ENCODE measurements around the gene CDC42EP4. TPM values are rescaled to one million over a fixed set of nuclear protein-coding genes. Genes with fewer than 3 reads are reported as not detected.
A peak's percentile ranks its signal among the peaks of the same experiment; 100 is the strongest.

The CDC42EP4 gene
- total and polyA plus RNA-seq, 2 donors: 24.0 to 56.2 TPM

- Histone ChIP-seq H3K4me3 (ENCODE audit: low read depth, low read length) (no peak overlapping the region), H3K27ac (ENCODE audit: low read depth) (peak overlapping the region; percentile 50), H3K4me1 (ENCODE audit: insufficient read depth) (peaks cover 1% of the 10 kb centered on the region), H3K36me3 (ENCODE audit: insufficient read depth) (no peaks in the 10 kb centered on the region)
- 59% methylated on average over 12 of the region's 12 CpGs for WGBS
- no peak for DNase-seq (ENCODE audit: extremely low spot score)
Observed at GRCh38 chr17:73292031-73292531, 19.7 kb downstream of the CDC42EP4 start.

GRCh38 chr17:73291260-73291801 lies 20.5 kb downstream of the CDC42EP4 start:
- H3K4me3 ChIP-seq (ENCODE audit: low read depth, low read length): no peak overlapping the region
- no peaks in the 10 kb centered on the region for H3K36me3 ChIP-seq (ENCODE audit: insufficient read depth)
- peaks cover 1% of the 10 kb centered on the region for H3K4me1 ChIP-seq (ENCODE audit: insufficient read depth)
- no peak for DNase-seq (ENCODE audit: extremely low spot score)
- 52% methylated on average over 8 of the region's 8 CpGs for WGBS
- H3K27ac ChIP-seq (ENCODE audit: low read depth): peak overlapping the region; percentile 92

- DNase-seq (ENCODE audit: extremely low spot score): no peak
- Histone ChIP-seq H3K36me3 (ENCODE audit: insufficient read depth) (peaks cover under 1% of the 10 kb centered on the region), H3K4me3 (ENCODE audit: low read depth, low read length) (no peak overlapping the region), H3K4me1 (ENCODE audit: insufficient read depth) (peaks cover 1% of the 10 kb centered on the region), H3K27ac (ENCODE audit: low read depth) (peak overlapping the region; percentile 92)
- WGBS: 85% methylated on average over 16 of the region's 16 CpGs
Observed at GRCh38 chr17:73290399-73291259, 21.2 kb downstream of the CDC42EP4 start.

- DNase-seq (ENCODE audit: extremely low spot score): no peak
- no peak overlapping the region for H3K4me3 ChIP-seq (ENCODE audit: low read depth, low read length)
- peaks cover 1% of the 10 kb centered on the region for H3K4me1 ChIP-seq (ENCODE audit: insufficient read depth)
- WGBS: 68% methylated on average over 7 of the region's 7 CpGs
- peaks cover 4% of the 10 kb centered on the region for H3K36me3 ChIP-seq (ENCODE audit: insufficient read depth)
- peak overlapping the region; percentile 74 for H3K27ac ChIP-seq (ENCODE audit: low read depth)
Observed at GRCh38 chr17:73289549-73290254, 22.1 kb downstream of the CDC42EP4 start.

- peaks cover 1% of the 10 kb centered on the region for H3K4me1 ChIP-seq (ENCODE audit: insufficient read depth)
- H3K27ac ChIP-seq (ENCODE audit: low read depth): peak overlapping the region; percentile 74
- no peak for DNase-seq (ENCODE audit: extremely low spot score)
- peaks cover 4% of the 10 kb centered on the region for H3K36me3 ChIP-seq (ENCODE audit: insufficient read depth)
- 71% methylated on average over 19 of the region's 19 CpGs for WGBS
- no peak overlapping the region for H3K4me3 ChIP-seq (ENCODE audit: low read depth, low read length)
Observed at GRCh38 chr17:73288534-73289302, 23.1 kb downstream of the CDC42EP4 start.

GRCh38 chr17:73286863-73287296 lies 24.9 kb downstream of the CDC42EP4 start:
- Histone ChIP-seq H3K36me3 (ENCODE audit: insufficient read depth) (peaks cover 4% of the 10 kb centered on the region), H3K27ac (ENCODE audit: low read depth) (no peak overlapping the region), H3K4me3 (ENCODE audit: low read depth, low read length) (no peak overlapping the region), H3K4me1 (ENCODE audit: insufficient read depth) (no peaks in the 10 kb centered on the region)
- 60% methylated on average over 8 of the region's 8 CpGs for WGBS
- no peak for DNase-seq (ENCODE audit: extremely low spot score)

- no peak overlapping the region for H3K4me3 ChIP-seq (ENCODE audit: low read depth, low read length)
- no peak overlapping the region for H3K27ac ChIP-seq (ENCODE audit: low read depth)
- peaks cover 4% of the 10 kb centered on the region for H3K36me3 ChIP-seq (ENCODE audit: insufficient read depth)
- WGBS: 91% methylated on average over 52 of the region's 52 CpGs
- no peaks in the 10 kb centered on the region for H3K4me1 ChIP-seq (ENCODE audit: insufficient read depth)
- DNase-seq (ENCODE audit: extremely low spot score): no peak
Observed at GRCh38 chr17:73285916-73286862, 25.6 kb downstream of the CDC42EP4 start.

- Histone ChIP-seq H3K27ac (ENCODE audit: low read depth) (no peak overlapping the region), H3K4me1 (ENCODE audit: insufficient read depth) (no peaks in the 10 kb centered on the region), H3K36me3 (ENCODE audit: insufficient read depth) (peaks cover 4% of the 10 kb centered on the region), H3K4me3 (ENCODE audit: low read depth, low read length) (no peak overlapping the region)
- no peak for DNase-seq (ENCODE audit: extremely low spot score)
- WGBS: 81% methylated on average over 15 of the region's 15 CpGs
Observed at GRCh38 chr17:73285603-73285908, 26.2 kb downstream of the CDC42EP4 start.

- H3K4me1 ChIP-seq (ENCODE audit: insufficient read depth): no peaks in the 10 kb centered on the region
- 80% methylated on average over 20 of the region's 20 CpGs for WGBS
- H3K4me3 ChIP-seq (ENCODE audit: low read depth, low read length): no peak overlapping the region
- DNase-seq (ENCODE audit: extremely low spot score): no peak
- no peak overlapping the region for H3K27ac ChIP-seq (ENCODE audit: low read depth)
- peaks cover 4% of the 10 kb centered on the region for H3K36me3 ChIP-seq (ENCODE audit: insufficient read depth)
Observed at GRCh38 chr17:73284906-73285602, 26.7 kb downstream of the CDC42EP4 start.

- Histone ChIP-seq H3K4me3 (ENCODE audit: low read depth, low read length) (no peak overlapping the region), H3K36me3 (ENCODE audit: insufficient read depth) (peaks cover 4% of the 10 kb centered on the region), H3K27ac (ENCODE audit: low read depth) (no peak overlapping the region), H3K4me1 (ENCODE audit: insufficient read depth) (no peaks in the 10 kb centered on the region)
- no peak for DNase-seq (ENCODE audit: extremely low spot score)
- 67% methylated on average over 8 of the region's 8 CpGs for WGBS
Observed at GRCh38 chr17:73284354-73284753, 27.4 kb downstream of the CDC42EP4 start.

- WGBS: 43% methylated on average over 10 of the region's 10 CpGs
- Histone ChIP-seq H3K4me3 (ENCODE audit: low read depth, low read length) (no peak overlapping the region), H3K4me1 (ENCODE audit: insufficient read depth) (no peaks in the 10 kb centered on the region), H3K36me3 (ENCODE audit: insufficient read depth) (peaks cover 4% of the 10 kb centered on the region), H3K27ac (ENCODE audit: low read depth) (peak overlapping the region; percentile 14)
- DNase-seq (ENCODE audit: extremely low spot score): no peak
Observed at GRCh38 chr17:73283841-73284282, 27.9 kb downstream of the CDC42EP4 start.

- DNase-seq (ENCODE audit: extremely low spot score): no peak
- peaks cover 4% of the 10 kb centered on the region for H3K36me3 ChIP-seq (ENCODE audit: insufficient read depth)
- no peaks in the 10 kb centered on the region for H3K4me1 ChIP-seq (ENCODE audit: insufficient read depth)
- 87% methylated on average over 5 of the region's 5 CpGs for WGBS
- no peak overlapping the region for H3K4me3 ChIP-seq (ENCODE audit: low read depth, low read length)
- H3K27ac ChIP-seq (ENCODE audit: low read depth): peak overlapping the region; percentile 14
Observed at GRCh38 chr17:73283250-73283649, 28.6 kb downstream of the CDC42EP4 start.

Data from urinary bladder (tissue), 4 donors.